PC-9 (cell line): ENCODE results near the gene MRPL18. TPM values are rescaled to one million over a fixed set of nuclear protein-coding genes. Genes with fewer than 3 reads are reported as not detected.

Source experiments
- BruUV-seq: library from RNA; stranded (reverse); fragments of 400-500 nt; replicated peaks from 2 replicates; lab custom pipeline; 2021; lab: Mats Ljungman, UMichigan
- CTCF ChIA-PET: fragments of 300-600 bp; sonication (Branson Sonifier 250); formaldehyde crosslinking; loops from one replicate; lab custom pipeline; 2022; ENCODE audit warnings: antibody characterized with exemption; lab: Charles Lee
- POLR2A ChIA-PET: fragments of 300-600 bp; sonication (Branson Sonifier 250); formaldehyde crosslinking; loops from one replicate; lab custom pipeline; 2022; ENCODE audit warnings: antibody characterized with exemption; ENCODE audit not compliant: unreplicated experiment; lab: Charles Lee
- DNase-seq, 2 experiments: peaks; one replicate each; pipeline versions ENCODE4 v3.0.0 to v3.0.0-alpha.2; 2015 to 2022; ENCODE audit warnings: mixed read lengths in 1 of 2
- H2AFZ ChIP-seq: fragments of 200-600 bp; sonication (generic); 2 replicates; pipeline ENCODE4 v1.8.1; 2017; ENCODE audit warnings: antibody characterized with exemption
- H3F3A ChIP-seq: fragments of 200-600 bp; sonication (generic); 2 replicates; pipeline ENCODE4 v1.8.1; 2017; ENCODE audit warnings: antibody characterized with exemption, mild to moderate bottlenecking, low read depth; ENCODE audit not compliant: insufficient read depth
- H3K27ac ChIP-seq: fragments of 200-600 bp; sonication (generic); 2 replicates; pipeline ENCODE4 v1.6.1; 2016; ENCODE audit warnings: mixed run types
- H3K27me3 ChIP-seq: fragments of 200-600 bp; sonication (generic); 2 replicates; pipeline ENCODE4 v1.6.1; 2016; ENCODE audit warnings: low read depth, mixed run types; ENCODE audit not compliant: insufficient read depth
- H3K36me3 ChIP-seq: fragments of 200-600 bp; sonication (generic); 2 replicates; pipeline ENCODE4 v1.6.1; 2016; ENCODE audit warnings: low read depth, mixed run types
- H3K4me1 ChIP-seq: fragments of 200-600 bp; sonication (generic); replicated peaks from 2 replicates; pipeline ENCODE4 v1.6.1; 2016; ENCODE audit warnings: mixed run types; ENCODE audit not compliant: insufficient read depth
- H3K4me2 ChIP-seq: fragments of 200-600 bp; sonication (generic); 2 replicates; pipeline ENCODE4 v1.6.1; 2017; ENCODE audit warnings: mixed run types
- H3K4me3 ChIP-seq: fragments of 200-600 bp; sonication (generic); 2 replicates; pipeline ENCODE4 v1.6.1; 2016; ENCODE audit warnings: mixed run types
- H3K79me2 ChIP-seq: fragments of 200-600 bp; sonication (generic); 2 replicates; pipeline ENCODE4 v1.6.1; 2017; ENCODE audit warnings: low read depth, mixed run types
- H3K9me2 ChIP-seq: fragments of 200-600 bp; sonication (generic); 2 replicates; pipeline ENCODE4 v1.8.1; 2017; ENCODE audit warnings: mild to moderate bottlenecking; ENCODE audit not compliant: insufficient read depth
- H3K9me3 ChIP-seq: fragments of 200-600 bp; sonication (generic); 2 replicates; pipeline ENCODE4 v1.8.1; 2016; ENCODE audit warnings: low read depth; ENCODE audit not compliant: insufficient read depth
- H4K20me1 ChIP-seq: fragments of 200-600 bp; sonication (generic); 2 replicates; pipeline ENCODE4 v1.8.1; 2017; ENCODE audit not compliant: insufficient read depth
- CTCF ChIP-seq: fragments of 200-600 bp; sonication (generic); conservative IDR thresholded peaks from 2 replicates; pipeline ENCODE4 v1.6.1; 2017; ENCODE audit warnings: mixed run types, antibody characterized with exemption, mild to moderate bottlenecking, moderate library complexity
- EZH2 ChIP-seq: fragments of 200-600 bp; sonication (generic); IDR thresholded peaks from 2 replicates; pipeline ENCODE4 v1.8.0; 2017; ENCODE audit warnings: antibody characterized with exemption, low read depth
- intact Hi-C: fragments of 100-400 bp; cut with micrococcal nuclease; formaldehyde crosslinking; loops from one replicate; pipeline ENCODE4 v1.10.0; 2022; ENCODE audit not compliant: unreplicated experiment
- total RNA-seq: library from RNA; stranded (reverse); gene quantifications from 2 replicates; pipeline ENCODE4 v1.2.3, GENCODE V29; 2021

Gene MRPL18
- total RNA-seq, 1 experiment from 2014 or later: 54.4 TPM

- no peaks in the 10 kb centered on the region for H3K36me3 ChIP-seq
- POLR2A ChIA-PET: no interaction called here
- H3K9me2 ChIP-seq: no peaks in the 10 kb centered on the region
- no peaks in the 10 kb centered on the region for H3K79me2 ChIP-seq
- TF ChIP-seq EZH2: no peak
- TF ChIP-seq CTCF: no peak
- CTCF ChIA-PET: no interaction called here
- H4K20me1 ChIP-seq: no peaks in the 10 kb centered on the region
- H3K4me2 ChIP-seq: no peak overlapping the region
- H3F3A ChIP-seq: no peaks in the 10 kb centered on the region
- H3K27ac ChIP-seq: no peak overlapping the region
- no peaks in the 10 kb centered on the region for H3K9me3 ChIP-seq
- intact Hi-C loops: no loop called here
- DNase-seq: no peak
- peaks cover 6% of the 10 kb centered on the region; the same call in 1 of the 2 replicates for H3K27me3 ChIP-seq
- H2AFZ ChIP-seq: no peak overlapping the region
- H3K4me1 ChIP-seq: no peaks in the 10 kb centered on the region
- H3K4me3 ChIP-seq: no peak overlapping the region
- BruUV-seq: no TSS peak
These were observed 47.2 kb downstream of the MRPL18 start for GRCh38 chr6:159837511-159837910.

DNA sequence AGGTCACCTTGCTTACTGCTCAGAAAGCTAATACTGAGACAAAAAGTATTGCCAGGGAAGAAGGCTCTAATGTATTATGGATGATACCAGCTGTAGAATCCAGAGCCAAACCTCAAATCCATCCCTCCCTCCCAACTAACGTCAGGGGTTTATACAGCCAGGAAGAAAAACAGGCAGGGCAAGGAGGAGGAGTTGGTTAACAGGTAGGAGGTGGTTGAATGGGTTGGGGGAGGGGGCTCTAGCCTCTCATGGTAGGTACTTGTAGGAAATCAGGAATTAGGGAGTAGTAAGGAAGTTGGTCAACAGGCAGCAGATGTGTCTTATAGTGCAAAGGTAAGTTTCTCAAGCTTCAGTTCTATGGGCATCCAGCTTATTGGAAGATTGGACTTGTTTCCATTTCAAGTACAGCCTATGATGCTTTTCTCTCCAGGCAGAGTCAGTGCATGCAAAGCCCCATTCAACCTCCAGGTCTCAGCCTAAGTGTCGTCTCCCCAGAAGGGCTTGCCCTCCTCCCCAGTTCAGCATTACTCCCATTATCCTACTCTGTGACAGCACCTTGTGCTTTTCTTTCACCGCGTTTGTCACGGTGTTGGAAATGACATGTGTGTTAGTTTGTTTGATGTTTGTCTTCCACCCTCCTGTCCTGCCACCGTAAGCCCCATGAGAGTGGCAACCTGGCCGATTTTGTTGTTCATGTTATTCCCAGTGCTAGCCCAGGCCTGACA, 47.9 kb downstream of the MRPL18 start:
- Histone ChIP-seq H3K9me2 (no peaks in the 10 kb centered on the region), H3K4me1 (no peaks in the 10 kb centered on the region), H3K4me3 (no peak overlapping the region), H2AFZ (no peak overlapping the region), H4K20me1 (no peaks in the 10 kb centered on the region), H3K9me3 (no peaks in the 10 kb centered on the region), H3K27ac (no peak overlapping the region), H3K79me2 (no peaks in the 10 kb centered on the region), H3K36me3 (no peaks in the 10 kb centered on the region), H3K4me2 (no peak overlapping the region), H3F3A (no peaks in the 10 kb centered on the region), H3K27me3 (peaks cover 6% of the 10 kb centered on the region; the same call in 1 of the 2 replicates)
- no TSS peak for BruUV-seq
- ChIA-PET POLR2A (no interaction called here), CTCF (no interaction called here)
- intact Hi-C loops: no loop called here
- TF ChIP-seq EZH2: no peak
- TF ChIP-seq CTCF: no peak
- no peak for DNase-seq

- ChIA-PET POLR2A (no interaction called here), CTCF (no interaction called here)
- Histone ChIP-seq H3F3A (no peaks in the 10 kb centered on the region), H3K27me3 (peaks cover 4% of the 10 kb centered on the region; the same call in 1 of the 2 replicates), H3K9me3 (no peaks in the 10 kb centered on the region), H3K79me2 (no peaks in the 10 kb centered on the region), H2AFZ (no peak overlapping the region), H3K4me3 (no peak overlapping the region), H3K36me3 (no peaks in the 10 kb centered on the region), H4K20me1 (no peaks in the 10 kb centered on the region), H3K4me2 (no peak overlapping the region), H3K9me2 (no peaks in the 10 kb centered on the region), H3K27ac (no peak overlapping the region), H3K4me1 (no peaks in the 10 kb centered on the region)
- no peak for TF ChIP-seq EZH2
- peak; percentile 47 for TF ChIP-seq CTCF
- intact Hi-C loops: no loop called here
- BruUV-seq: no TSS peak
- no peak for DNase-seq
These were observed 51.8 kb downstream of the MRPL18 start for GRCh38 chr6:159842035-159842434.
